B cell (primary cell): ENCODE measurements around the gene HOXA3. TPM values are rescaled to one million over a fixed set of nuclear protein-coding genes. Genes with fewer than 3 reads are reported as not detected.

ENCODE experiments used
- ATAC-seq: fragments of 200-7000 bp; cut with Tn5 transposase; one replicate; pipeline ENCODE4 v1.10.0; 2021; ENCODE audit warnings: low read depth, mild to moderate bottlenecking, moderate number of reproducible peaks, moderate library complexity
- CTCF ChIA-PET: fragments of 350-600 bp; sonication (Branson Sonifier 250); formaldehyde crosslinking; loops from one replicate; lab custom pipeline; 2021; ENCODE audit warnings: antibody characterized with exemption, inconsistent platforms; lab: Charles Lee
- POLR2A ChIA-PET: fragments of 350-600 bp; sonication (Branson Sonifier 250); formaldehyde crosslinking; loops from one replicate; lab custom pipeline; 2021; ENCODE audit warnings: antibody characterized with exemption; lab: Charles Lee
- DNase-seq: peaks from one replicate; pipeline ENCODE4 v3.0.0; 2013
- H2AFZ ChIP-seq: 2 replicates; pipeline ENCODE4 v1.6.1; 2012; ENCODE audit warnings: mild to moderate bottlenecking, low read depth, low read length; ENCODE audit not compliant: insufficient read depth, poor library complexity, severe bottlenecking
- H3K27ac ChIP-seq, 2 donors: 1 replicate in 1 of 2; 2 replicates in 1 of 2; pipeline ENCODE4 v1.5.1; 2012 to 2013; ENCODE audit warnings: low read length in 2 of 2, mild to moderate bottlenecking in 2 of 2, moderate library complexity in 1 of 2
- H3K27me3 ChIP-seq, 4 experiments: fragments of 200-600 bp in 1 of 4; sonication (generic) in 1 of 4; replicated peaks in 1 of 4; 1 replicate in 2 of 4; 2 replicates in 2 of 4; pipeline versions ENCODE4 v1.6.1 to v1.7.0; 2013 to 2016; ENCODE audit warnings: low read length in 3 of 4, mild to moderate bottlenecking in 2 of 4, mixed read lengths in 1 of 4, moderate library complexity in 1 of 4; ENCODE audit not compliant: insufficient read depth in 4 of 4, control insufficient read depth in 3 of 4; ENCODE audit errors: control extremely low read depth in 1 of 4
- H3K36me3 ChIP-seq, 2 experiments: replicated peaks in 1 of 2; 1 replicate in 1 of 2; 2 replicates in 1 of 2; pipeline versions ENCODE4 v1.6.1 to v1.7.1; 2013; ENCODE audit warnings: low read length in 1 of 2; ENCODE audit not compliant: insufficient read depth in 2 of 2, control insufficient read depth in 1 of 2; ENCODE audit errors: control extremely low read depth in 1 of 2, extremely low read depth in 1 of 2
- H3K4me1 ChIP-seq, 2 donors: fragments of 200-600 bp in 1 of 2; sonication (generic) in 1 of 2; 1 replicate in 1 of 2; 2 replicates in 1 of 2; pipeline versions ENCODE4 v1.5.1 to v1.6.1; 2013 to 2017; ENCODE audit warnings: low read length in 2 of 2; ENCODE audit not compliant: control insufficient read depth in 2 of 2, insufficient read depth in 2 of 2
- H3K4me2 ChIP-seq: replicated peaks from 2 replicates; pipeline ENCODE3; 2012; ENCODE audit warnings: mild to moderate bottlenecking, low read depth, low read length; ENCODE audit not compliant: poor library complexity, severe bottlenecking
- H3K4me3 ChIP-seq, 5 experiments: fragments of 200-600 bp in 1 of 5; sonication (generic) in 1 of 5; 1 replicate in 3 of 5; 2 replicates in 2 of 5; pipeline versions ENCODE4 v1.5.1 to v1.7.0; 2011 to 2016; ENCODE audit warnings: low read length in 4 of 5, mild to moderate bottlenecking in 4 of 5, low read depth in 2 of 5, control low read depth in 1 of 5, moderate library complexity in 1 of 5; ENCODE audit not compliant: insufficient read depth in 1 of 5; ENCODE audit errors: control extremely low read depth in 1 of 5, extremely low read depth in 1 of 5
- H3K79me2 ChIP-seq: fragments of 200-600 bp; sonication (generic); one replicate; pipeline ENCODE4 v1.6.0; 2016; ENCODE audit warnings: low read length; ENCODE audit not compliant: control insufficient read depth, insufficient read depth
- H3K9ac ChIP-seq: fragments of 200-600 bp; sonication (generic); 2 replicates; pipeline ENCODE4 v1.6.1; 2017; ENCODE audit warnings: mild to moderate bottlenecking, low read length, moderate library complexity
- H3K9me3 ChIP-seq, 3 donors: one replicate each; pipeline versions ENCODE4 v1.6.1 to v1.7.1; 2013; ENCODE audit warnings: low read length in 2 of 3; ENCODE audit not compliant: control insufficient read depth in 2 of 3, insufficient read depth in 1 of 3; ENCODE audit errors: control extremely low read depth in 1 of 3
- H4K20me1 ChIP-seq: 2 replicates; pipeline ENCODE4 v1.6.0; 2012; ENCODE audit warnings: mild to moderate bottlenecking, low read length; ENCODE audit not compliant: insufficient read depth, control insufficient read depth, poor library complexity, severe bottlenecking
- H3K27ac Mint-ChIP-seq: one replicate; pipeline ENCODE4 v1.8.0; 2021; ENCODE audit warnings: mixed read lengths
- H3K27me3 Mint-ChIP-seq: one replicate; pipeline ENCODE4 v1.8.0; 2021; ENCODE audit warnings: mixed read lengths
- H3K4me1 Mint-ChIP-seq: one replicate; pipeline ENCODE4 v1.8.0; 2021; ENCODE audit warnings: mixed read lengths
- H3K4me3 Mint-ChIP-seq: one replicate; pipeline ENCODE4 v1.8.0; 2021; ENCODE audit warnings: mixed read lengths
- H3K9me3 Mint-ChIP-seq: one replicate; pipeline ENCODE4 v1.8.0; 2022; ENCODE audit warnings: mixed read lengths; ENCODE audit not compliant: insufficient read depth
- CTCF ChIP-seq: fragments of 200-600 bp; IDR thresholded peaks from one replicate; pipeline ENCODE4 v1.8.0; 2022; ENCODE audit warnings: antibody characterized with exemption, mild to moderate bottlenecking
- EZH2 ChIP-seq: IDR thresholded peaks from 2 replicates; pipeline ENCODE4 v1.6.1; 2012; ENCODE audit warnings: borderline replicate concordance, low read depth, mild to moderate bottlenecking, moderate library complexity, low read length; ENCODE audit not compliant: insufficient read depth, poor library complexity, severe bottlenecking
- WGBS: methylation state at CpG from one replicate; pipeline ENCODE4 v1.1.5; 2013; ENCODE audit warnings: missing lambda C conversion rate; ENCODE audit not compliant: insufficient coverage; 5-methylcytosine and 5-hydroxymethylcytosine counted together
- intact Hi-C: fragments of 100-400 bp; cut with micrococcal nuclease; formaldehyde crosslinking; loops from one replicate; pipeline ENCODE4 v1.10.0; 2022
- polyA plus RNA-seq: library from polyadenylated mRNA; depleted of rRNA; stranded (reverse); fragments of >200 nt; gene quantifications from 2 replicates; pipeline ENCODE4 v1.2.3, GENCODE V29; 2012
- total RNA-seq, 2 donors: library from RNA; stranded (reverse); fragments of 120-200 nt in 1 of 2; gene quantifications; 1 replicate in 1 of 2; 2 replicates in 1 of 2; pipeline versions ENCODE4 v1.2.3 to v1.2.4, GENCODE V29; 2013 to 2022

Gene HOXA3
- total and polyA plus RNA-seq, 2 donors (not counting 1 experiment from before 2014, with no cell fraction given), result 0.07 TPM; not detected in 1

- Histone ChIP-seq H4K20me1 (no peaks in the 10 kb centered on the region), H3K9ac (no peak overlapping the region), H2AFZ (no peak overlapping the region), H3K4me2 (no peak overlapping the region), H3K4me3 (no peak overlapping the region), H3K36me3 (no peaks in the 10 kb centered on the region), H3K4me1 (no peaks in the 10 kb centered on the region), H3K27me3 (peaks cover 0 to 7% (median 0%) of the 10 kb centered on the region in 4 experiments), H3K9me3 (no peaks in the 10 kb centered on the region), H3K79me2 (no peaks in the 10 kb centered on the region), H3K27ac (no peak overlapping the region)
- intact Hi-C loops, result no loop called here
- DNase-seq (no peak), ATAC-seq (no peak)
- no peak for TF ChIP-seq EZH2
- TF ChIP-seq CTCF, result no peak
- Mint-ChIP-seq H3K4me3 (no peak overlapping the region), H3K4me1 (no peaks in the 10 kb centered on the region), H3K27ac (no peak overlapping the region), H3K27me3 (peaks cover 15% of the 10 kb centered on the region), H3K9me3 (no peaks in the 10 kb centered on the region)
- CTCF ChIA-PET, result interaction anchor here (1.4 kb wide), 1 partner anchor 8 kb away, joined by 4 read pairs; no protein-coding TSS in a partner anchor
- 95% methylated on average over 14 of the region's 20 CpGs for WGBS
- POLR2A ChIA-PET, result no interaction called here
Measured at GRCh38 chr7:27116031-27116961, 36.1 kb downstream of the HOXA3 start.
